ENCODE measurements around the gene CEP126. TPM values are rescaled to one million over a fixed set of nuclear protein-coding genes. Genes with fewer than 3 reads are reported as not detected.

The CEP126 gene
- polyA plus RNA-seq, 1 experiment: 3.7 TPM

DNA sequence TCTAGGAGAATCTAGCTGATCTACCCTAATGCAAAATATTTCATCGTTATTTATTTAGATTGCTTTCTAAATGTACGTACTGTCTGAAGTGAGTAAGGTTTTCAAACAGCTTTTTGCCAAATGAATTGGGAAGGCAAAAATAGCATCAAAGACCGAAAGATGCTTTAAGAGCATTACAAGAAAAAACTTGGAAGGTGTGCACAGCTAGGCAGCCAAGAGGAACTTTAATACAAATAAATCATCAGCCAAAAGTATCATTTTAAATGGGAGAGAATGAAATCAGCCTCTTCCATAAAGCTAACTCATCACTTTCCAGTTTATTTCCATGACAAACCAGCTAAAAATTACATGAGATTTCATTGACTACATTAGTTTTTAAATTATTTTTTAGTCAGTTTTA lies 102.2 kb downstream of the CEP126 start:
- ChIA-PET CTCF (interaction anchor here (1.1 to 1.9 kb wide), 2 partner anchors 9 to 156 kb away, joined by 4 to 14 read pairs; no protein-coding TSS in a partner anchor), POLR2A (no interaction called here)
- H3K4me3 ChIP-seq (ENCODE audit: low read depth, low read length): no peak overlapping the region
- H3K27ac ChIP-seq (ENCODE audit: low read depth, low read length): no peak overlapping the region
- no peaks in the 10 kb centered on the region for H3K9me3 ChIP-seq (ENCODE audit: control insufficient read depth, insufficient read depth, low read length)
- no peaks in the 10 kb centered on the region for H3K27me3 ChIP-seq (ENCODE audit: control insufficient read depth, insufficient read depth, low read length)
- TF ChIP-seq CTCF (IDR thresholded peaks at IDR 0.05; ENCODE audit: low read depth, low read length): no peak
- DNase-seq (ENCODE audit: low read depth, low spot score): no peak

- CTCF ChIA-PET: interaction anchor here (1.2 kb wide), 2 partner anchors 18 to 243 kb away, joined by 3 read pairs; no protein-coding TSS in a partner anchor
- no peak overlapping the region for H3K4me3 ChIP-seq (ENCODE audit: low read depth, low read length)
- no peak overlapping the region for H3K27ac ChIP-seq (ENCODE audit: low read depth, low read length)
- no peaks in the 10 kb centered on the region for H3K9me3 ChIP-seq (ENCODE audit: control insufficient read depth, insufficient read depth, low read length)
- no peaks in the 10 kb centered on the region for H3K27me3 ChIP-seq (ENCODE audit: control insufficient read depth, insufficient read depth, low read length)
- POLR2A ChIA-PET: no interaction called here
- no peak for DNase-seq (ENCODE audit: low read depth, low spot score)
- TF ChIP-seq CTCF (IDR thresholded peaks at IDR 0.05; ENCODE audit: low read depth, low read length): no peak
Observed at GRCh38 chr11:102026217-102026616, 111.4 kb downstream of the CEP126 start.

GRCh38 chr11:102026959-102027358 lies 112.1 kb downstream of the CEP126 start:
- no peak overlapping the region for H3K4me3 ChIP-seq (ENCODE audit: low read depth, low read length)
- no peak for TF ChIP-seq CTCF (IDR thresholded peaks at IDR 0.05; ENCODE audit: low read depth, low read length)
- DNase-seq (ENCODE audit: low read depth, low spot score): no peak
- CTCF ChIA-PET: interaction anchor here (1.2 to 1.4 kb wide), 4 partner anchors 19 to 253 kb away, joined by 3 to 9 read pairs (median 3); no protein-coding TSS in a partner anchor
- no peak overlapping the region for H3K27ac ChIP-seq (ENCODE audit: low read depth, low read length)
- POLR2A ChIA-PET: no interaction called here
- no peaks in the 10 kb centered on the region for H3K9me3 ChIP-seq (ENCODE audit: control insufficient read depth, insufficient read depth, low read length)
- H3K27me3 ChIP-seq (ENCODE audit: control insufficient read depth, insufficient read depth, low read length): no peaks in the 10 kb centered on the region

DNA sequence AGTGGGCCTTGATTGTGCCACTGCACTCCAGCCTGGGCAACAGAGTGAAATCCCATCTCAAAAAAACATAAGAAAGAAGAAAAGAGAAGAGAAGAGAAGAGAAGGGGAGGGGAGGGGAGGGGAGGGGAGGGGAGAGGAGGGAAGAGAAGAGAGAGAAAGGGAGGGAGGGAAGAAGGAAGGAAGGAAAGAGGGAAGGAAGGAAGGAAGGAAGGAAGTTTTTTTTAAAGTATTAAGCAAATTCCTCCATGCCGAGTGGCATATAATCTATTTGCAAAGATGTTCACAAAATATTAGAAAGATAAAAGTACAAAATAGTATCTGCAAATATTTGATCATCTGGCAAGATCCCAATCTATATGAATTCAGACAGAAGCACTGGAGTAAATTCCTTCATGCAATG lies 121.9 kb downstream of the CEP126 start:
- Histone ChIP-seq H3K4me3 (ENCODE audit: low read depth, low read length) (no peak overlapping the region), H3K27ac (ENCODE audit: low read depth, low read length) (no peak overlapping the region), H3K27me3 (ENCODE audit: control insufficient read depth, insufficient read depth, low read length) (no peaks in the 10 kb centered on the region), H3K9me3 (ENCODE audit: control insufficient read depth, insufficient read depth, low read length) (no peaks in the 10 kb centered on the region; the same call in 1 of the 2 replicates)
- TF ChIP-seq CTCF (IDR thresholded peaks at IDR 0.05; ENCODE audit: low read depth, low read length): no peak
- ChIA-PET POLR2A (no interaction called here), CTCF (no interaction called here)
- DNase-seq (ENCODE audit: low read depth, low spot score): no peak

DNA sequence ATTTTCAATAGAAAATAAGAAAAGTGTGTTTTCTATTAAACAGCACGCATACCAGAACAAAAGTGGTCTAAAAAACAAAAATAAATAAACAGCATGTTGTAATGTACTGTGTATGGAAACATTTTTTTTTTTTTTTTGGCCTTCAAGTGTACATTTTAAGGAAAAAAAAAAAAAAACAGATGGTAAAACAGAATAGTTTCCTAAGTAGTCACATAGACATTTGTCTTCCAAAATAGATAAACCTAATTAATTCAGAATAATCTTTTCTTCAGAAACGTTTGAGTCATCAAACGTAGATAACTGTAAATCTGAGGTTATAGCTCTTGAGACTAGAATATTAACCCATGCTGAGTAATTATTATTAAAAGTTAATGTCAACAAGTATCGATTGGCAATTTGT lies 132.0 kb downstream of the CEP126 start:
- Histone ChIP-seq H3K4me3 (ENCODE audit: low read depth, low read length) (peak overlapping the region; percentile 65), H3K27me3 (ENCODE audit: control insufficient read depth, insufficient read depth, low read length) (no peaks in the 10 kb centered on the region), H3K9me3 (ENCODE audit: control insufficient read depth, insufficient read depth, low read length) (no peaks in the 10 kb centered on the region; the same call in 1 of the 2 replicates), H3K27ac (ENCODE audit: low read depth, low read length) (no peak overlapping the region)
- POLR2A ChIA-PET: interaction anchor here (0.7 kb wide), 1 partner anchor 681 kb away, joined by 10 read pairs; no protein-coding TSS in a partner anchor
- TF ChIP-seq CTCF (IDR thresholded peaks at IDR 0.05; ENCODE audit: low read depth, low read length): no peak
- DNase-seq (ENCODE audit: low read depth, low spot score): no peak
- CTCF ChIA-PET: interaction anchor here (1.4 kb wide), 1 partner anchor 39 kb away, joined by 6 read pairs; no protein-coding TSS in a partner anchor
